ENCODE results near the gene FOXE1. TPM values are rescaled to one million over a fixed set of nuclear protein-coding genes. Genes with fewer than 3 reads are reported as not detected.

The FOXE1 gene
- polyA plus RNA-seq, 1 experiment = 0.07 TPM

DNA sequence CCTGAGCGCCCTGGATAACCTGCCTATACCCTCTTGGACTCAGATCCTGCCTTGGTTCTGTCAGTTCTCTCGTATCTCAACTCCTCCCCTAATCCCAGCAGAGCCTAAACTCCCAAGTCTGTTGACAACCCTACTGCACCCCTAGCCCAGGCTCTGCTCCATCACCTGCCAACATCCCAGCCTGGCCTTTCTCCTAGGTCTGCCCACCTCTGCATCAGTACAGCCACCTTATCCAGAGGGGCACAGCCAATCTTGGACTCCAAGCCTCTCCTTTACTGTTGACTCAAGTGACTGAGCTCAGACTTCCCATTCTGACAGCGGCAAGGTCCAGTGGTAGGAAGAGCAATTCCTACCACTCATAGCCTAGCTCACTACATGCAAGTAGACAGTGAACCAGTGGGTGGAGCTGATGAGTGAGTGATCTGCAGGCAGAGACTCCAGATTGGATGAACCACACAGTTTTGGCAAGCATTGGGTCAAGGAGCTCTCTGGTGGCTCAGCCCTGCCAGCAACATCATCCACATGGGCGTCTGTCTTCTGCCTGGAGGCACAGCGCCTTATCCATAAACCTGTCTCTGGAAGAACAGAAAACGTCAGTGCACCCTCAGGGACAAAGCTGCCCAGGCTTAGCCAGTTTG, 42.8 kb downstream of the FOXE1 start:
- ChIA-PET CTCF (no interaction called here), POLR2A (no interaction called here)
- no peak overlapping the region for H3K4me3 ChIP-seq (ENCODE audit: low read depth, low read length)
- peaks cover 4% of the 10 kb centered on the region; the same call in 1 of the 2 replicates for H3K9me3 ChIP-seq (ENCODE audit: control insufficient read depth, insufficient read depth, low read length)
- H3K27me3 ChIP-seq (ENCODE audit: control insufficient read depth, insufficient read depth, low read length) = peaks cover 5% of the 10 kb centered on the region
- no peak overlapping the region for H3K27ac ChIP-seq (ENCODE audit: low read depth, low read length)
- no peak for DNase-seq (ENCODE audit: low read depth, low spot score)
- TF ChIP-seq, protein P1, sequence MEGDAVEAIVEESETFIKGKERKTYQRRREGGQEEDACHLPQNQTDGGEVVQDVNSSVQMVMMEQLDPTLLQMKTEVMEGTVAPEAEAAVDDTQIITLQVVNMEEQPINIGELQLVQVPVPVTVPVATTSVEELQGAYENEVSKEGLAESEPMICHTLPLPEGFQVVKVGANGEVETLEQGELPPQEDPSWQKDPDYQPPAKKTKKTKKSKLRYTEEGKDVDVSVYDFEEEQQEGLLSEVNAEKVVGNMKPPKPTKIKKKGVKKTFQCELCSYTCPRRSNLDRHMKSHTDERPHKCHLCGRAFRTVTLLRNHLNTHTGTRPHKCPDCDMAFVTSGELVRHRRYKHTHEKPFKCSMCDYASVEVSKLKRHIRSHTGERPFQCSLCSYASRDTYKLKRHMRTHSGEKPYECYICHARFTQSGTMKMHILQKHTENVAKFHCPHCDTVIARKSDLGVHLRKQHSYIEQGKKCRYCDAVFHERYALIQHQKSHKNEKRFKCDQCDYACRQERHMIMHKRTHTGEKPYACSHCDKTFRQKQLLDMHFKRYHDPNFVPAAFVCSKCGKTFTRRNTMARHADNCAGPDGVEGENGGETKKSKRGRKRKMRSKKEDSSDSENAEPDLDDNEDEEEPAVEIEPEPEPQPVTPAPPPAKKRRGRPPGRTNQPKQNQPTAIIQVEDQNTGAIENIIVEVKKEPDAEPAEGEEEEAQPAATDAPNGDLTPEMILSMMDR (IDR thresholded peaks at IDR 0.05; ENCODE audit: low read depth, low read length) = 0 out of 2 replicates have a peak, but pooled peaks have one; percentile 4

DNA sequence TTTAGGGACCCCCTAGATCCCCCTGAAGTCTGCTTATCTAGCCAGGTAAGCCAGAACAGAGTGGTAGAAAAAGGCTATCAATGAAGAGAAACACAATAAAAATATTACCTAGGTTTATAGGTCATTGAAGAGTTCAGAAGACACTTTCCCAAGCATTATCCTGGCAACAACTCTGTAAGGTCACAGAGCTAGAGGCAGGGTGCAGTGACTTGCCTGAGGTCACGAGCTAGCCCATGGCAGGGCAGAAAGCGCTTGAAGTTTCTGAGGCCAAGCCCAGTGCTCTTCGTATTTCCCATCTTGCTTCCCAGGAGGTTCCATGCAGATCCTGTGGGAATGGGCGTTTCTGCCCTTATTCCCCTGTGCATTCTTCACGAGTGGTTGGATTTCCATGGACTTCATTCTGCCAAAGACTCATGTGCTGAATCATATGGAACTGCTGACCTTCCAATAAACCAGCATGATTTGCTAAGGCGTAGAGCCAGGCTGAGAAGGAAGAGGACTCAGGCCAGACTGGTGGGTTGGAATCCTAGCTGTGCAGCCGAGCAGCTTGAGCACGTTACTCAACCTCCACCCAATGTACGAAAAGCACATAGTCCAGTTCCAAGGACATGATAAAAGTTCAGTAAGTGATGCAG, 47.2 kb downstream of the FOXE1 start:
- TF ChIP-seq, protein P1 (IDR thresholded peaks at IDR 0.05; ENCODE audit: low read depth, low read length) = no peak
- no peak overlapping the region for H3K4me3 ChIP-seq (ENCODE audit: low read depth, low read length)
- no peak overlapping the region for H3K27ac ChIP-seq (ENCODE audit: low read depth, low read length)
- POLR2A ChIA-PET = interaction anchor here (0.9 kb wide), 1 partner anchor 185 kb away, joined by 3 read pairs; no protein-coding TSS in a partner anchor
- CTCF ChIA-PET = interaction anchor here (0.7 to 5.6 kb wide), 24 partner anchors 9 to 355 kb away, joined by 3 to 78 read pairs (median 4); partner anchors contain the start of genes TBC1D2, TRMO and XPA
- peak; percentile 15 for DNase-seq (ENCODE audit: low read depth, low spot score)
- no peaks in the 10 kb centered on the region for H3K9me3 ChIP-seq (ENCODE audit: control insufficient read depth, insufficient read depth, low read length)
- H3K27me3 ChIP-seq (ENCODE audit: control insufficient read depth, insufficient read depth, low read length) = no peaks in the 10 kb centered on the region

DNA sequence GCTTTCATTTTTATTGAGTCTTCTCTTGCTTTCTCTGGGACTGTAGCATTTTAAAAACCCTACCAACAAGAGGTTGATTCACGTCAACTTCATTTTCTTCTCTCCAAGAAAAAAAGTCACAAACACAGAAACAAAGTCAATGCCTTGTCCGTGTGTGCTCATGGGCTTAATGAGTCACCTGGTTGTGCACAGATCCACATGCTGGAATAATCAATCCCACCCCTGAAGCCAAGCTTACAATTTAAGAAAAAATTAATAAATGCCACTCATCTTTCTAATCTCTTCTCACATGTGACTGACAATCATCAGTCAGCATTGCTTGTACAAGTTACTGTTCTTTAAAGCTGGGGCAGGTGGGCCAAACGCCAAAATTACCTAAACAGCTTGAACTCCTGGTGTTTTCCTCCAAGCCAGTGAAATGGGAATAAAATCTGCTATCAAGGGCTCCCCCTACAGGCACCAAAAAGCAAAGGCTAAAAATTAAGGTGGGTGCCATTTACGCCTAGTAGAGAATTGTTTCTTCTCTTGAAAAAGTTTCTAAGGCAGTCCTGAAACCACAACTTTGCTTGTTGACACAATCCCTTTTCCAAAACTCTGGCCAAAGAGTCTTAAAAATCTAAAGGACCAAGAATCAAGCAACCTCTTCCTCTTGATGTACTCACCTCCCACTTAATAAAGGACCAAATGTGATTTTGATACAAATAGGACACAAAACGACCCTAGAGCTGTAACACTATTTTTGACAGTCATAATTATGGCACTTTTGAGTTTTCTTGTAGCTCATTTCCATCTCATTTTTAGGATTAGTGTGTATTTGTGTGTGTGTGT, 47.9 kb downstream of the FOXE1 start:
- Histone ChIP-seq H3K27ac (ENCODE audit: low read depth, low read length) (no peak overlapping the region), H3K9me3 (ENCODE audit: control insufficient read depth, insufficient read depth, low read length) (no peaks in the 10 kb centered on the region), H3K27me3 (ENCODE audit: control insufficient read depth, insufficient read depth, low read length) (no peaks in the 10 kb centered on the region), H3K4me3 (ENCODE audit: low read depth, low read length) (no peak overlapping the region)
- TF ChIP-seq, protein P1 (IDR thresholded peaks at IDR 0.05; ENCODE audit: low read depth, low read length) = peak; percentile 79
- CTCF ChIA-PET = interaction anchor here (0.5 to 5.6 kb wide), 39 partner anchors 10 to 725 kb away, joined by 3 to 78 read pairs (median 4); partner anchors contain the start of genes TBC1D2, TRMO and XPA
- DNase-seq (ENCODE audit: low read depth, low spot score) = peak; percentile 21
- POLR2A ChIA-PET = interaction anchor here (0.9 kb wide), 1 partner anchor 186 kb away, joined by 3 read pairs; no protein-coding TSS in a partner anchor

DNA sequence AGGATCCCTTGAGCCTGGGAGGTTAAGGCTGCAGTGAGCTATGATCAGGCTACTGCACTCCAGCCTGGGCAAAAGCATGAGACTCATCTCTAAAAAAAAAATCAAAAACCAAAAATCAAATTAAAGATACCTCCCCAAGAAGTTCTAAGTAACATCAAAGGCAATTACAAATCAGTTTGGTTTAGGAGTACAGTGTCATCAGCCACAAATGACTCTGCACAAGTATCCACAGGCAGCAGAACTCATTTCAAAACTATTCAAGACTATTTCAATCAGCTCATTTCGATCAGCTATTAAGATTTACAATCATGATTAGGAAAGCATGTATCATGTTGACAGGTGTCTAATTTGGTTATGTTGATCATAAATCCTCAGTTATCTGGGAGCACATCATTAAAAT, 50.2 kb downstream of the FOXE1 start:
- H3K27me3 ChIP-seq (ENCODE audit: control insufficient read depth, insufficient read depth, low read length) = no peaks in the 10 kb centered on the region
- H3K27ac ChIP-seq (ENCODE audit: low read depth, low read length) = no peak overlapping the region
- no peaks in the 10 kb centered on the region for H3K9me3 ChIP-seq (ENCODE audit: control insufficient read depth, insufficient read depth, low read length)
- POLR2A ChIA-PET = no interaction called here
- no peak overlapping the region for H3K4me3 ChIP-seq (ENCODE audit: low read depth, low read length)
- TF ChIP-seq, protein P1 (IDR thresholded peaks at IDR 0.05; ENCODE audit: low read depth, low read length) = no peak
- DNase-seq (ENCODE audit: low read depth, low spot score) = no peak
- CTCF ChIA-PET = interaction anchor here (1.9 to 5.6 kb wide), 8 partner anchors 9 to 207 kb away, joined by 12 to 78 read pairs (median 39); partner anchors contain the start of genes TRMO and XPA
